K562 (cell line): ENCODE results near the gene AGRN. TPM values are rescaled to one million over a fixed set of nuclear protein-coding genes. Genes with fewer than 3 reads are reported as not detected.

Experiments
- ATF7 ChIP-seq: fragments of 450-650 bp; IDR thresholded peaks from 2 replicates; pipeline ENCODE4 v1.7.1; 2014; ENCODE audit warnings: mild to moderate bottlenecking, moderate library complexity
- CBX5 ChIP-seq: IDR thresholded peaks from 2 replicates; pipeline ENCODE4 v1.6.1; 2014; ENCODE audit warnings: low read depth, borderline replicate concordance
- E2F3 ChIP-seq: fragments of 250-450 bp; sonication (Bioruptor Pico); IDR thresholded peaks from 2 replicates; pipeline ENCODE4 v1.4.0; 2020; ENCODE audit warnings: mild to moderate bottlenecking
- EZH2 ChIP-seq: IDR thresholded peaks from 2 replicates; pipeline ENCODE4 v1.6.1; 2012; ENCODE audit warnings: low read depth, mild to moderate bottlenecking, inconsistent platforms, low read length, borderline replicate concordance
- GTF2A2 ChIP-seq: IDR thresholded peaks from 2 replicates; pipeline ENCODE4 v1.6.1; 2016; ENCODE audit warnings: mild to moderate bottlenecking, missing genetic modification characterization, missing compliant biosample characterization
- GTF2E2 ChIP-seq: fragments of 200-800 bp; sonication (Bioruptor generic); IDR thresholded peaks from 2 replicates; pipeline ENCODE4 v1.6.1; 2016; ENCODE audit warnings: missing genetic modification characterization, missing compliant biosample characterization
- HNRNPLL ChIP-seq: fragments of 200-400 bp; formaldehyde crosslinking; IDR thresholded peaks from 2 replicates; pipeline ENCODE4 v1.6.1; 2017; ENCODE audit warnings: low read length, low read depth, mild to moderate bottlenecking; ENCODE audit not compliant: poor library complexity, severe bottlenecking
- KAT7 ChIP-seq: sonication (generic); formaldehyde crosslinking; IDR thresholded peaks from 2 replicates; pipeline ENCODE4 v1.8.0; 2022; ENCODE audit warnings: missing genetic modification reagents, mild to moderate bottlenecking, borderline replicate concordance
- KDM5B ChIP-seq: fragments of 200-600 bp; sonication (generic); IDR thresholded peaks from 2 replicates; pipeline ENCODE4 v1.6.1; 2012; ENCODE audit warnings: low read depth, mild to moderate bottlenecking, moderate library complexity, low read length, control low read depth, inconsistent platforms; ENCODE audit not compliant: insufficient replicate concordance
- L3MBTL2 ChIP-seq: fragments of 450-650 bp; IDR thresholded peaks from 2 replicates; pipeline ENCODE4 v1.6.1; 2016; ENCODE audit warnings: mild to moderate bottlenecking, moderate library complexity
- LEF1 ChIP-seq: fragments of 450-650 bp; IDR thresholded peaks from 2 replicates; pipeline ENCODE4 v1.6.1; 2016; ENCODE audit warnings: mild to moderate bottlenecking
- MCM3 ChIP-seq: fragments of 450-650 bp; IDR thresholded peaks from 2 replicates; pipeline ENCODE4 v1.6.1; 2016
- TBL1XR1 ChIP-seq, 2 experiments: IDR thresholded peaks; 2 replicates each; pipeline ENCODE4 v1.6.1; 2012; ENCODE audit warnings: improper control_type of control experiment in 2 of 2, low read length in 2 of 2, mild to moderate bottlenecking in 1 of 2
- YBX1 ChIP-seq: fragments of 450-650 bp; IDR thresholded peaks from 2 replicates; pipeline ENCODE4 v1.7.1; 2016; ENCODE audit warnings: mild to moderate bottlenecking
- ZKSCAN1 ChIP-seq: fragments of 150-350 bp; IDR thresholded peaks from 2 replicates; pipeline ENCODE4 v1.6.1; 2016; ENCODE audit warnings: low read depth, low read length
- ZNF274 ChIP-seq: IDR thresholded peaks from 2 replicates; pipeline ENCODE4 v1.6.1; 2011; ENCODE audit warnings: low read depth, mild to moderate bottlenecking, low read length, moderate library complexity, borderline replicate concordance
- ZNF444 ChIP-seq: fragments of 250-450 bp; sonication (Bioruptor Pico); IDR thresholded peaks from 2 replicates; pipeline ENCODE4 v1.4.0; 2020; ENCODE audit warnings: mild to moderate bottlenecking, moderate library complexity
- polyA plus RNA-seq, 8 experiments: library from polyadenylated mRNA; depleted of rRNA in 4 of 8; stranded (reverse) in 5 of 8; unstranded in 3 of 8; fragments of >200 nt; fragmentation: Nextera tagmentation in 2 of 8; fragmentation: Illumina TruSeq in 1 of 8; extraction: Ambion mirVana in 2 of 8; extraction: Trizol in 1 of 8; gene quantifications; 2 replicates each; pipeline versions ENCODE4 v1.2.1 to v1.2.3, GENCODE V29; 2011 to 2014; ENCODE audit warnings: inconsistent platforms in 1 of 8, missing spikeins in 1 of 8
- total RNA-seq, 7 experiments: library from RNA; depleted of rRNA in 6 of 7; stranded (reverse); fragments of >200 nt in 6 of 7; fragmentation: Illumina TruSeq in 2 of 7; extraction: Trizol in 2 of 7; gene quantifications; 2 replicates each; pipeline versions ENCODE4 v1.2.1 to v1.2.3, GENCODE V29; 2011 to 2021; ENCODE audit warnings: low replicate concordance in 1 of 7
- TF ChIP-seq, protein P1 (sequence below): fragments of 450-650 bp; formaldehyde crosslinking; IDR thresholded peaks from 2 replicates; pipeline ENCODE4 v1.4.0; 2020; ENCODE audit warnings: mild to moderate bottlenecking, moderate library complexity
- TF ChIP-seq, protein P2 (sequence below): fragments of 250-450 bp; sonication (Bioruptor Pico); IDR thresholded peaks from 2 replicates; pipeline ENCODE4 v1.4.0; 2020
- TF ChIP-seq, protein P3 (sequence below): IDR thresholded peaks from 2 replicates; pipeline ENCODE4 v1.6.1; 2016; ENCODE audit warnings: missing genetic modification characterization, missing compliant biosample characterization
- TF ChIP-seq, protein P4 (sequence below), 3 experiments: fragments of 200-800 bp in 1 of 3; sonication (Bioruptor generic) in 1 of 3; sonication (generic) in 1 of 3; formaldehyde crosslinking in 1 of 3; IDR thresholded peaks; 2 replicates each; pipeline versions ENCODE4 v1.6.1 to v1.8.0; 2016 to 2022; ENCODE audit warnings: mild to moderate bottlenecking in 2 of 3, missing compliant biosample characterization in 2 of 3, missing genetic modification characterization in 2 of 3, missing genetic modification reagents in 1 of 3
- TF ChIP-seq, protein P5 (sequence below): sonication (generic); formaldehyde crosslinking; IDR thresholded peaks from 2 replicates; pipeline ENCODE4 v1.8.0; 2023; ENCODE audit warnings: mild to moderate bottlenecking, missing genetic modification reagents

Gene AGRN
- total and polyA plus RNA-seq, 9 of the 15 experiments (the other 6 are each of a cell fraction or from before 2014, with no cell fraction given), result 0.04 to 111 (median 18.1) TPM

DNA sequence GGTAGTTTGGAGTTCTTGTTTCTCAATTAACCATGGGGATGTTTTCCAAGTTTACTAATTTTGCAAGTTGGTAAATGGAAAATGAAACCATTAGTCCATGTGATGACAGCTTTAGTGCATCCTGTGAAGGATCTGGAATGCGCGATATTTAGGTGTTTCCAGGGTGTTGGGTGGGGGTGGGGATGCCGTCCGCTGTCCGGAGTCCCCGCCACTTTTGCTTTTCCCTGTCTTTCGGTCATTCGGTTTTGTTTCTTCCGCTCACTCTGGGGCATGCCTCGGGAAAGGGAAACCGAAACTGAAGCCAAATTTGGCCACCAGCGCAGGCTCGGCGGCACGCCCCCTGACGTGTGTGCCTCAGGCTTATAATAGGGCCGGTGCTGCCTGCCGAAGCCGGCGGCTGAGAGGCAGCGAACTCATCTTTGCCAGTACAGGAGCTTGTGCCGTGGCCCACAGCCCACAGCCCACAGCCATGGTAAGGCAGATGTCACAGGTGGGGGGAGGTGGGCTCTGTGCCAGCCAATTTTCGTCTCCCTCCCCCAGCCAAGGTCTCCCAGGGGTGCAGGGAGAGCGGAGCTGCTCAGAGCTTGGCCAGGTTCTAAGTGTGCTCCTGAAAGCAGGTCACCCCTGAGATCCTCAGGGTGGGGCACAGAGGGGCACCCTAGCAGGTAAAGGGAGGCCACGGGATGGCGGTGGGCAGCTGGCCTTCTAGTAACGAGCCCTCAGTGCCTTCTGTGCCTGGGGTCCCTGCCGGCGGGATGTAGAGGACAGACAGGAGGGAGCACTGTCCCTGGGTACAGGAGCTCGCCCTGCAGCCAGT is 6.6 kb upstream of the AGRN start, which contains the start of gene ISG15 (continued):
- TF ChIP-seq, protein P1, sequence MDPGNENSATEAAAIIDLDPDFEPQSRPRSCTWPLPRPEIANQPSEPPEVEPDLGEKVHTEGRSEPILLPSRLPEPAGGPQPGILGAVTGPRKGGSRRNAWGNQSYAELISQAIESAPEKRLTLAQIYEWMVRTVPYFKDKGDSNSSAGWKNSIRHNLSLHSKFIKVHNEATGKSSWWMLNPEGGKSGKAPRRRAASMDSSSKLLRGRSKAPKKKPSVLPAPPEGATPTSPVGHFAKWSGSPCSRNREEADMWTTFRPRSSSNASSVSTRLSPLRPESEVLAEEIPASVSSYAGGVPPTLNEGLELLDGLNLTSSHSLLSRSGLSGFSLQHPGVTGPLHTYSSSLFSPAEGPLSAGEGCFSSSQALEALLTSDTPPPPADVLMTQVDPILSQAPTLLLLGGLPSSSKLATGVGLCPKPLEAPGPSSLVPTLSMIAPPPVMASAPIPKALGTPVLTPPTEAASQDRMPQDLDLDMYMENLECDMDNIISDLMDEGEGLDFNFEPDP (CRISPR knock-in tag), result no peak
- no peak for TF ChIP-seq TBL1XR1 (IDR thresholded peaks at IDR 0.05; ENCODE audit: low read length in 2 of 2)
- peak; percentile 54; the same call in 1 of the 2 replicates for TF ChIP-seq L3MBTL2
- TF ChIP-seq, protein P2, sequence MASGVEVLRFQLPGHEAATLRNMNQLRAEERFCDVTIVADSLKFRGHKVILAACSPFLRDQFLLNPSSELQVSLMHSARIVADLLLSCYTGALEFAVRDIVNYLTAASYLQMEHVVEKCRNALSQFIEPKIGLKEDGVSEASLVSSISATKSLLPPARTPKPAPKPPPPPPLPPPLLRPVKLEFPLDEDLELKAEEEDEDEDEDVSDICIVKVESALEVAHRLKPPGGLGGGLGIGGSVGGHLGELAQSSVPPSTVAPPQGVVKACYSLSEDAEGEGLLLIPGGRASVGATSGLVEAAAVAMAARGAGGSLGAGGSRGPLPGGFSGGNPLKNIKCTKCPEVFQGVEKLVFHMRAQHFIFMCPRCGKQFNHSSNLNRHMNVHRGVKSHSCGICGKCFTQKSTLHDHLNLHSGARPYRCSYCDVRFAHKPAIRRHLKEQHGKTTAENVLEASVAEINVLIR (CRISPR knock-in tag), result 0 out of 2 replicates have a peak, but pooled peaks have one; percentile 58
- TF ChIP-seq EZH2, result no peak
- peak; percentile 72 for TF ChIP-seq KDM5B
- TF ChIP-seq ZNF444 (CRISPR knock-in tag), result no peak
- TF ChIP-seq CBX5, result no peak
- no peak for TF ChIP-seq E2F3 (CRISPR knock-in tag)
- no peak for TF ChIP-seq GTF2E2 (tag)
- TF ChIP-seq, protein P3, sequence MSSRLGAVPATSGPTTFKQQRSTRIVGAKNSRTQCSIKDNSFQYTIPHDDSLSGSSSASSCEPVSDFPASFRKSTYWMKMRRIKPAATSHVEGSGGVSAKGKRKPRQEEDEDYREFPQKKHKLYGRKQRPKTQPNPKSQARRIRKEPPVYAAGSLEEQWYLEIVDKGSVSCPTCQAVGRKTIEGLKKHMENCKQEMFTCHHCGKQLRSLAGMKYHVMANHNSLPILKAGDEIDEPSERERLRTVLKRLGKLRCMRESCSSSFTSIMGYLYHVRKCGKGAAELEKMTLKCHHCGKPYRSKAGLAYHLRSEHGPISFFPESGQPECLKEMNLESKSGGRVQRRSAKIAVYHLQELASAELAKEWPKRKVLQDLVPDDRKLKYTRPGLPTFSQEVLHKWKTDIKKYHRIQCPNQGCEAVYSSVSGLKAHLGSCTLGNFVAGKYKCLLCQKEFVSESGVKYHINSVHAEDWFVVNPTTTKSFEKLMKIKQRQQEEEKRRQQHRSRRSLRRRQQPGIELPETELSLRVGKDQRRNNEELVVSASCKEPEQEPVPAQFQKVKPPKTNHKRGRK (tag), result no peak
- TF ChIP-seq, protein P4, sequence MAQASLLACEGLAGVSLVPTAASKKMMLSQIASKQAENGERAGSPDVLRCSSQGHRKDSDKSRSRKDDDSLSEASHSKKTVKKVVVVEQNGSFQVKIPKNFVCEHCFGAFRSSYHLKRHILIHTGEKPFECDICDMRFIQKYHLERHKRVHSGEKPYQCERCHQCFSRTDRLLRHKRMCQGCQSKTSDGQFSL (CRISPR knock-in tag; IDR thresholded peaks at IDR 0.05), result no peak
- TF ChIP-seq, protein P4 (tag; IDR thresholded peaks at IDR 0.05), result no peak
- no peak for TF ChIP-seq YBX1
- no peak for TF ChIP-seq GTF2A2 (tag)
- no peak for TF ChIP-seq ZNF274
- TF ChIP-seq ATF7, result peak; percentile 86
- no peak for TF ChIP-seq ZKSCAN1
- peak; percentile 74; the same call in 1 of the 2 replicates for TF ChIP-seq LEF1
- no peak for TF ChIP-seq MCM3
- TF ChIP-seq HNRNPLL, result no peak
- TF ChIP-seq KAT7 (CRISPR knock-in tag), result peak; percentile 50; the same call in 1 of the 2 replicates
- TF ChIP-seq, protein P5, sequence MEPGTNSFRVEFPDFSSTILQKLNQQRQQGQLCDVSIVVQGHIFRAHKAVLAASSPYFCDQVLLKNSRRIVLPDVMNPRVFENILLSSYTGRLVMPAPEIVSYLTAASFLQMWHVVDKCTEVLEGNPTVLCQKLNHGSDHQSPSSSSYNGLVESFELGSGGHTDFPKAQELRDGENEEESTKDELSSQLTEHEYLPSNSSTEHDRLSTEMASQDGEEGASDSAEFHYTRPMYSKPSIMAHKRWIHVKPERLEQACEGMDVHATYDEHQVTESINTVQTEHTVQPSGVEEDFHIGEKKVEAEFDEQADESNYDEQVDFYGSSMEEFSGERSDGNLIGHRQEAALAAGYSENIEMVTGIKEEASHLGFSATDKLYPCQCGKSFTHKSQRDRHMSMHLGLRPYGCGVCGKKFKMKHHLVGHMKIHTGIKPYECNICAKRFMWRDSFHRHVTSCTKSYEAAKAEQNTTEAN (CRISPR knock-in tag), result 0 out of 2 replicates have a peak, but pooled peaks have one; percentile 60
